Superior temporal gyrus (tissue), 1 donor: ENCODE measurements around the gene SNRNP35.
A peak's percentile ranks its signal among the peaks of the same experiment; 100 is the strongest.
"Not testable (repeated sequence)": the region's sequence is repeated elsewhere in the genome, so short reads cannot be mapped to it uniquely, and the experiment has no call there.

Experiments used
- DNase-seq: peaks from one replicate; pipeline ENCODE4 v3.0.0-alpha.2; 2016; ENCODE audit errors: extremely low spot score

SNRNP35 gene, protein sequence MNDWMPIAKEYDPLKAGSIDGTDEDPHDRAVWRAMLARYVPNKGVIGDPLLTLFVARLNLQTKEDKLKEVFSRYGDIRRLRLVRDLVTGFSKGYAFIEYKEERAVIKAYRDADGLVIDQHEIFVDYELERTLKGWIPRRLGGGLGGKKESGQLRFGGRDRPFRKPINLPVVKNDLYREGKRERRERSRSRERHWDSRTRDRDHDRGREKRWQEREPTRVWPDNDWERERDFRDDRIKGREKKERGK

DNA sequence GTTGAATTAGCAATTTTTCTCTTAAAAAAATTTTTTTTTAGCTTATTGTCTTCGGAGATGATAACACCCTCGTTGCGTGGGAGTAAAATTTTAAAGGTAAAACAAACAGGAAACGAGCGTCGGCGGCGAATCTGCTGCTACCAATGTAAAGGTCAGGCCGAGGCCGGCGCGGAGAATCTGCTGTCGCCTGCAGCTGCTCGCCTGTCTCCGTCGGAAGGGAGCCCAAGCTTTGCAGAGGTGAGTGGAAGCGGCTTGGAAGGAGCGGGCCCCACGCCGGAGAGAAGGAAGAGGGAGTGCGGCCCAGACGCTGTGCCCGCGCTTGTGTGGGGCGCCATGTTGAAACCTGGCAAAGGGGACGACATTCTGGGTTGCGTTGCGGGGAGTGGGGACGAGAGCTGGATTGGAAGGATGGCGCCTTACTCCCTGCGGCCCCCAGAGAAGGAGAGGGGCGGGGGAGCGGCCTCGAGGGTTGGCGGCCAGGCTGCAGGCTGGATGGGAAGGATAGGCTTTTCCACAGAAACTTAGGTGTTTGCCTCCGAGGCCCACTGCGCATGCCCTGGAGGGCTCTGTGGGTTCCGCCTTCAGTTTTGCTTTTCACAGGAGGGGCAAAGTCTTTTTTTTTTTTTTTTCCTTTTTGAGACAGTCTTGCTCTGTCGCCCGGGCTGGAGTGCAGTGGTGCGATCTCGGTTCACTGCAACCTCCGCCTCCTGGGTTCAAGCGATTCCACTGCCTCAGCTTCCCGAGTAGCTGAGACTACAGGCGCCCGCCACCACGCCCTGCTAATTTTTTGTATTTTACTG, at the start of gene SNRNP35:
Gene SNRNP35, plus strand, starts transcription at position 160 of the 800 bp plus-strand sequence. CDS start 7,402 bp downstream, outside the sequence.
- peak; percentile 89 for DNase-seq

DNA sequence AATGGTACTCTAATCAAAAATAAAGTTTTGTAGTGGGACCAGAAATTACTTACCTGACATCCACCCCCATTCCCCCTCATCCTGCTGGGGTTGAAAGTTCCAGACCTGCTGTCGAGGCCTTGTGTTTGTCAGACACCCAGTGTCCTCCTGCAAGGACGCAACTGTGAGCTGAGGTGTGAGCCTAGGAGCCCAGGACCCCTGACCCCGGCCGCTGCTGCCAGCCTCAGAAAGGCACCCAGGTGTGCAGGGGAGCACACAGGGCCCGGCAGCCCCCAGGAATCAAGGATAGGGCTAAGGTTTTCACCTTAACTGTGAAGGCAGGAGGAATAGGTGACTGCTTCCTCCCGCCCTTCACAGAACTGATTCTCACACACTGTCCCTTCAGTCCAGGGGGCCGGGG, 49.3 kb upstream of the SNRNP35 start:
- not testable (repeated sequence) for DNase-seq

DNA sequence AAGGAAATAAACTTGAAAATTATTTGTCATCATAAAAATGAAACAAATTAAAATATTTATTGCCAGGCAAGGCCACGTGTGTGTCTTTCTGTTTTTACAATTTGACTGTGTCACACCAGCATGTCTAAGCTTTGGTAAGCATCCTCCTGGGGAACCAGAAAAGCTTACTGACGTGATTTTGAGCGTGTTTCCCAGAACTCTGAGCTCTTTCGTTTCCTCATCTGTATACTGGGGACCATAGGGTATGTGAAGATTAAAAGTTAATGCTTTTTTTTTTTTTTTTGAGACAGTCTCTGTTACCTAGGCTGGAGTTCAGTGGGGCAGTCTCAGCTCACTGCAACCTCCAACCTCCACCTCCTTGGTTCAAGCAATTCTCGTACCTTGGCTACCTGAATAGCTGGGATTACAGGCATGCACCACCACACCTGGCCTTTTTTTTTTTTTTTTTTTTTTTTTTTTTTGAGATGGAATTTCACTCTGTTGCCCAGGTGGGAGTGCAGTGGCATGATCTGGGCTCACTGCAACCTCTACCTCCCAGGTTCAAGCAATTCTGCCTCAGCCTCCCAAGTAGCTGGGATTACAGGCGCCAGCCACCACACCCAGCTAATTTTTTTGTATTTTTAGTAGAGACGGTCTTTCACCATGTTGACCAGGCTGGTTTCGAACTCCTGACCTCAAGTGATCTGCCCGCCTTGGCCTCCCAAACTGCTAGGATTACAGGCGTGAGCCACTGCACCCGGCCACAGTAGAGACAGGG, 48.5 kb upstream of the SNRNP35 start:
- DNase-seq: not testable (repeated sequence)

DNA sequence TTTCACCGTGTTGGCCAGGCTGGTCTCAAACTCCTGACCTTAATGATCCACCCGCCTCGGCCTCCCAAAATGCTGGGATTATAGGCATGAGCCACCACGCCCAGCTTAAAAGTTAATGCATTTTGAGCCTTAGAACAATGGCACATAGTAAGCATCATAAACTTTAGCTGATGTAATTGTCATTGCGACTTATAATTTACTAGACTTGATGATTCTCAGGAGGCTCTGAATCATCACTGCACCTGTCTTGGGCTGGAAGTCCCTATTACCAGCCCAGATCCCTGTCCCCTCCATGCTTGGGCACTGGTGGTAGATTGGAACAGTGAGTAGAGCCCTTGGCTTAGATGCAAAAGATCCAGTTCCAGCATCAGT, 47.9 kb upstream of the SNRNP35 start:
- no peak for DNase-seq

DNA sequence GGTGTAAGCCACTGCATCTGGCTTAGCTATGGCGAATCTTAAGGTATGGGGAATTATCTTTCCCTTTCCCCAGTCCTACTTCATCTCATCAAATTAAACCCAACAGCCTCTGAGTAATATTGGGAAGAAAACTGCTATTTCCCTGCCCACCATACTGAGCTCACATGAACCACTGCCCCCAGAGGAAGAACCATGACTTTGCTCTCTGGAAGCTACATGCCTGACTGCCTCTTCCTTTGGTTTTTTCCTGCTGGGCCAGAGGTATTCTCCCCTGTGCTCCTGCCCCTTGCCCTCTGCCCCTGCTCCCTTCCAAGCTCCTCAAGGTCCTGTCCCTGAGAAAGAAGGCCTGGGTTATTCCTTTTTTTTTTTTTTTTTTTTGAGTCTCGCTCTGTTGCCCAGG, 36.6 kb upstream of the SNRNP35 start:
- DNase-seq: no peak

DNA sequence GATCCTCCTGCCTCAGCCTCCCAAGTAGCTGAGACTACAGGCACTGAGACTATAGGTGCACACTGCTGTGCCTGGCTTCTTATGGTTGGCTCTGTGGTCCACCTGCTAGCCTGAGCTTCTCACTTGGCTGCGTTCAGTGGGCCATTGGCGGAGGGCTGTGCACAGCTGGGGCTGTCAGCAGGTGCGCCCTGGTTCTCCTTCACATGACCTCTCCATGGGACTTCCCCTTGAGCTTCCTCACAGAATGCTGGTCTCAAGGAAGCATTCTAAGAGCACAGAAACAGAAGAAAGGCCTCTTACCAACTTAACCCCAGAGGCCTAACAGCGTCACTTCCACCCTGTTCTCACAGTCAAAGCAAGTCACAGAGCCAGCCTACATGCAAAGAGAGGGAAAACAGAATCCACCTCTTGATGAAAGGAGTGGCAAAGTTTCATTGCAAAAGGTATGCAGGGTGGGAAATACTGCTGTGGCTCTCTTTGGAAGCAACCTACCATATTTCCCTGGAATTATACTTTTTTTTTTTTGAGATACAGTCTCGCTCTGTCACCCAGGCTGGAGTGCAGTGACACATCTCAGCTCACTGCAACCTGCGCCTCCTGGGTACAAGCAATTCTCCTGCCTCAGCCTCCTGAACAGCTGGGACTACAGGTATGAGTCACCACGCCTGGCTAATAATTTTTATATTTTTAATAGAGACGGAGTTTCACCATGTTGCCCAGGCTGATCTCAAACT, 30.7 kb upstream of the SNRNP35 start:
- DNase-seq: no peak

DNA sequence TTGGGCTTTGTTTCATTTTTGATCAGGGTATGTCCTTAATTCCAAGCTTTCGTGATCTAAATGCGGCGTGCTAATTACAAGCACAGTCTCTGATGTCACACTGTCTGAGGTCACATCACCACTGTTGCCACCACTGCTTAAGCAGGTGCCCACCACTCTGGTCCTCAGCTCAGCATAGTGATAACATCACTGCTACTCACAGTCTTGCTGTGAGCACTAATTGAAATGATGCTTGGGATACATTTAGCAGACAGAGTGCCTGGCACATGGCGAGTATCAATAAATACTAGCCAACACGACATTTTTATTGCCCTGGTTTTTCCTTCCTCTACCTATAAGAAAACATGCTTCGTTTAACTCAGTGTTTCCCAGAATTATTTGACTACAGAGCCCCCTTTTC, 29.3 kb upstream of the SNRNP35 start:
- no peak for DNase-seq

DNA sequence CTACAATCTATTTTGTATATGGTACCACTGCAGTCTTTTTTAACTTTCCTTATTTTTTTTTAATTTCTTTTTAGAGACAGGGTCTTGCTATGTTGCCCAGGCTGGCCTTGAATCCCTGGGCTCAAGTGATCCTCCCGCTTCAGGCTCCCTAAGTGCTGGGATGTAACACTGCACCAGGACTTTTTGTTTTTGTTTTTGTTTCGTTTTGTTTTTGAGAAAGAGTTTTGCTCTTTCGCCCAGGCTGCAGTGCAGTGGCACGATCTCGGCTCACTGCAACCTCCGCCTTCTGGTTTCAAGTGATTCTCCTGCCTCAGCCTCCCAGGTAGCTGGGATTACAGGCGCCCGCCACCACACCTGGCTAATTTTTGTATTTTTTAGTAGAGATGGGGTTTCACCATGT, 28.8 kb upstream of the SNRNP35 start:
- DNase-seq: not testable (repeated sequence)

DNA sequence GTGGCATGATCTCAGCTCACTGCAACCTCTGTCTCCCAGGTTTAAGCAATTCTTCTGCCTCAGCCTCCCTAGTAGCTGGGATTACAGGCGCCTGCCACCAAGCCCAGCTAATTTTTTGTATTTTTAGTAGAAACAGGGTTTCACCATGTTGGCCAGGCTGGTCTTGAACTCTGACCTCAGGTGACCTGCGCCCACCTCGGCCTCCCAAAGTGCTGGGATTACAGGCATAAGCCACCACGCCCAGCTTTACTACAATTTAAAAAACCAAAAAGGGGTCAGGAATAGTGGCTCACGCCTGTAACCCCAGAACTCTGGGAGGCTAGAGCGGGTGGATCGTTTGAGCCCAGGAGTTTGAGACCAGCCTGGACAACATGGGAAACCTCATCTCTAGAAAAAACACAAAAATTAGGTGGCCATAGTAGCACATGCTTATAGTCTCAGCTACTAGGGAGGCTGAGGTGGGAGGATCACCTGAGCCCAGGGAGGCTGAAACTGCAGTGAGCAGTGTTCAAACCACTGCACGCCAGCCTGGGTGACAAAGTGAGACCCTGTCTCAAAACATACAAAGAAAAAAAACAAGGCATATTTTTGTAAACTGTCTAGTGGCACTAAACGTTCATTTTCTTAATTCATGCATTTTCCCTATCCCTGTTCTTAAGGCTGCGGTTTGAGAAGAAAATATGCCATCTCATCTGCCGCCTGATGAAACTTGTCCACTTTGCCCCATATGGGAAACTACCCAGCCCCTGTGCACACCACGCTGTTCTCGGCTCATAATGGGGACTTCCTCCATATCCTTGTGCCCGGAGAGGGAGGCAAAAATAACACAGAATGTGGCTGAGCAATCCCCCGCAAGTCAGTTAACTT, 25.8 kb upstream of the SNRNP35 start:
- not testable (repeated sequence) for DNase-seq

DNA sequence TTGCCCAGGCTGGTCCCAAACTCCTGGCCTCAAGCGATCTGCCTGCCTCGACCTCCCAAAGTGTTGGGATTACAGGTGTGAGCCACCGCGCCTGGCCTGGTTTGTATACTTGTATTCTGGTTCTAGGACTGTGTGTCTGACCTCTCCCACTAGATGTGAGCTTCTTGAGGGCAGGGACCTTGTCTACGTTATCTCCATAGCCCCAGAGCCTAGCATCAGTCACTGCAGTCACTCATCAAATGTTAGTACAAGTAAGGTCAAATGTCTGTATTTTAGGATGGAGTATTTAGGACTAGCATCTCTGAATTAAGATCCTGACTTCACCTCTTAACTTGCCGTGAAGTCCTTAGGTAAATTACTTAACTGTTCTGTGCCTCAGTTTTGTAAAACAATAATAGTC, 24.3 kb upstream of the SNRNP35 start:
- DNase-seq: no peak

DNA sequence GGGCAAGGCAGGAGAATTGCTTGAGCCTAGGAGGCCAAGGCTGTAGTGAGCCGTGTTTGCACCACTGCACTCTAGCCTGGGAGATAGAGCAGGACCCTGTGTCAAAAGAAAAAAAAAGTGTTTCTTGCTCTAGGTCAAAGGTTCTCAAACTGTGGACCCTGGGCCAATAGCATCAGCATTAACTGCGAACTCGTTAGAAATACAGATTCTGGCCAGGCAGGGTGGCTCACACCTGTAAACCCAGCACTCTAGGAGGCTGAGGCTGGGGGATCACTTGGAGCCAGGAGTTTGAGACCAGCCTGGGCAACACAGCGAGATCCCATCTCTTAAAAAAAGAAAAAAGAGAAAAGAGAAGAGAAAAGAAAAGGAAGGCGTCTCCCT, 22.3 kb upstream of the SNRNP35 start:
- no peak for DNase-seq

DNA sequence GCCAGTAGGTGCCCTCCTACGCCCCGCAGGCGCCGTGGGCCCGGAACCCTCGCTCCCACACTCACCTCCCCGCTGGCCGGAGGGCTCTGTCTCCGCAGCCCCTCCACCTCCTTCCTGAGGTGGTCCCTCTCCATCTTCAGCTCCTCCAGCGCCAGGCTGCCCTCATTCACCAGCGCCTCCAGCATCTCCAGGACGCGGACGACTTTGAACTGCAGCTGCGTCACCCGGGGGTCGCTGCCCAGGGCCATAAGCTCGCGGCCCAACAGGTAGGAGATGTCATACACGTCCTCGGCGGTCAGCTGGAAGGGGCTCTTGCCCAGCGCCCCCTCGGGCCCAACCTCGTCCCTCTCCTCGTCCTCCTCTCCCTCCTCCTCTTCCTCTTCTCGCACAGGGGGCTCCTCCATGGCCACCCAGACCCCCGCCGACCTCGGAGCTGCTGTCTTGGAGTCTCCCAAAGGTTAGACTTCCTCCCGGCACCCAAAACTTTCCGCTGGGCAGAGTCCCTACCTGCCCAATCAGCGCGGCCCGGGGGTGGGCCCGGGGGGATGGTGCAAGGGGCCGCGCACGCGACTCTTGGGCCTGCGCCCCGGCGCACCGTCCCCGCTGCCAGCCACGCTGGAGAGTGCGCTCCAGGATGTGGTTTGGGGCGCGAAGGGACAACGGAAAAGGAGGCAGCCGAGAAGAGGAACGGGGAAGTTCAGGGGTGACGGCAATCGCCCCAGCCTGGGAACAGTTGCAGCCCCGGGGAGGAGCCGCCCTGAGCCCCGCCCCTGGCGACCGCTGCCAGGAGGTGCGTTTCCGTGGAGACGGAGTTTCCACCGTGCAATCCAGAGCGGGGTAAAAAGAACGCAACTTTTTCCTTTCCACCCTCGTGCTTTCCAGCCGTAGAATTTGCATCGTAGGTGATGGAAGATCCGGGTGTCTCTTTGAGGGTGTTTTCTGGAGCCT, 21.6 kb upstream of the SNRNP35 start, which contains the start of gene RILPL2:
Gene RILPL2, minus strand, starts transcription at position 668 of the 948 bp plus-strand sequence. Its CDS starts 264 bp downstream, at position 404.
- DNase-seq: peak; percentile 65

DNA sequence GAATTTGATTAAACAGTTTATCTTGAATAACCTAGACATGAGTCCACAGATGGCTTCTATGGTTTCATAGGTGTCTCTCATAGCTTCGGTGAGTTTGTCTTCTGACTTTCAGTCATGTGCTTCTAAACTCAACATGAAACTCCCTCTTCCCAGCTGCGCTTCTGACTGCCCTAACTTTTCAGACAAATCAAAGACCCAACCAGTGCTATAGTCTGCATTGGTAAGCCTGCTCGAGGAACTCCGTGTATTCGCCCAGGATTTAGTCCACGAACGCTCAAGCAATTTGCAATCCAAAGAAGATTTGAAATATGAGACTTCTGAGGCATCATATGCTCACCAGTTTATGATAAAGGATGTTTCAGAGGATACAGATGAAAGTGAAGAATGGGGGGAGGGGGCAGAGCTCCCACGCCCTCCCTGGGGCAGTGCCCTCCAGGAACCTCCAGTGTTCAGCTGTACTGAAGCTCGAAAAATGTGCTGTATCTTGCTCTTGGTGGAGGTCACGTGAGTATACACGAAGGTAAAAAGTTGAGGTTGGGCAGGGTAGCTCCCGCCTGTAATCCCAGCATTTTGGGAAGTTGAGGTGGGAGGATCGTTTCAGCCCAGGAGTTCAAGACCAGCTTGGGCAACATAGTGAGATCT, 16.3 kb upstream of the SNRNP35 start:
- no peak for DNase-seq

DNA sequence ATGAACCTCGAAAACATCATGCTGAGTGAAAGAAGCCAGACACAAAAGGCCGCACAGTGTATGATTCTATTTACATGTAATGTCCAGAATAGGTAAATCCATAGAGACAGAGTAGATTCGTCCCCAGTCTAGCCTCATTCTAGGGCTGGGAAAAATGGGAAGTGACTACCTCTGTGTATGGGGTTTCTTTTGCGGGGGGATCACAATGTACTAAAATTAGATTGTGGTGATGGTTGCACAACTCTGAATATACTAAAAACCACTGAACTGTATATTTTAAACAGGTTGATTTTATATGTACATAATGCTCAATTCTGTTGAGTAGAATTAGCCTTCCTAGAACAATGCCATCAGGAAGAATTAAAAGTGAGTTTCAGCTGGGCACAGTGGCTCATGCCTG, 15.2 kb upstream of the SNRNP35 start:
- DNase-seq: no peak

DNA sequence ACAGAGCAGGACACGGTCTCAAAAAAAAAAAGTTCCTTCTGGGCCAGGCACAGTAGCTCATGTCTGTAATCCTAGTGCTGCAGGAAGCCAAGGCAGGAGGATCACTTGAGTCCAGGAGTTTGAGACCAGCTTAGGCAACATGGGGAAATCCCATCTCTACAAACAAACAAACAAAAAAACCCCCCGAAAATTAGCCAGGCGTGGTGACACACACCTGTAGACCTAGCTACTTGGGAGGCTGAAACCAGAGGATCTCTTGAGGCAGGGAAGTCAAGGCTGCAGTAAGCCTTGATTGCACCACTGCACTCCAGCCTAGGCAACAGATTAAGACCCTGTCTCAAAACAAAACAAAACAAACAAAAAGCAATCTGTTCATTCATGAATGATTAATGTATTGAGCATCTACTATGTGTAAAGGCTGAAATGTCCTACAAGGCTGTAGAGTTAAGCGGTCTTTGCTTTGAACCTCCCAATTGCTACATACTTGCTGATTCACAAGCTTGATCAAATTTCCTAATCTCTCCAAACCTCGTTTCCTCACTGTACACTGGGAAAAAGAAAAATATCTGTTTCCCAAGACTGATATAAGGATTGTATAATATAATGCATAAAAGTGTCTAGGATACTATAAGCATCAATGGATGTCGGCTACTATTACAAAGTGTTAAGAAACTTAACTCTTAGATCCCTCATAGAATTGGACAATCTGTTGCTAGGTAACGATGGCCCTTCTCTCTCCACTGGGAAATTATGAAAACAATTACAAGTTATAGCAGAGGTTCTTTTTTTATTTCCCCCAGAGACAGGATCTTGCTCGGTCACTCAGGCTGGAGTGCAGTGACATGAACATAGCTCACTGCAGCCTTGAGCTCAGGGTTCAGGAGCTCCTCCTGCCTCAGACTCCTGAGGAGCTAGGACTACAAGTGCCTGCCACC, 13.6 kb upstream of the SNRNP35 start:
- no peak for DNase-seq

DNA sequence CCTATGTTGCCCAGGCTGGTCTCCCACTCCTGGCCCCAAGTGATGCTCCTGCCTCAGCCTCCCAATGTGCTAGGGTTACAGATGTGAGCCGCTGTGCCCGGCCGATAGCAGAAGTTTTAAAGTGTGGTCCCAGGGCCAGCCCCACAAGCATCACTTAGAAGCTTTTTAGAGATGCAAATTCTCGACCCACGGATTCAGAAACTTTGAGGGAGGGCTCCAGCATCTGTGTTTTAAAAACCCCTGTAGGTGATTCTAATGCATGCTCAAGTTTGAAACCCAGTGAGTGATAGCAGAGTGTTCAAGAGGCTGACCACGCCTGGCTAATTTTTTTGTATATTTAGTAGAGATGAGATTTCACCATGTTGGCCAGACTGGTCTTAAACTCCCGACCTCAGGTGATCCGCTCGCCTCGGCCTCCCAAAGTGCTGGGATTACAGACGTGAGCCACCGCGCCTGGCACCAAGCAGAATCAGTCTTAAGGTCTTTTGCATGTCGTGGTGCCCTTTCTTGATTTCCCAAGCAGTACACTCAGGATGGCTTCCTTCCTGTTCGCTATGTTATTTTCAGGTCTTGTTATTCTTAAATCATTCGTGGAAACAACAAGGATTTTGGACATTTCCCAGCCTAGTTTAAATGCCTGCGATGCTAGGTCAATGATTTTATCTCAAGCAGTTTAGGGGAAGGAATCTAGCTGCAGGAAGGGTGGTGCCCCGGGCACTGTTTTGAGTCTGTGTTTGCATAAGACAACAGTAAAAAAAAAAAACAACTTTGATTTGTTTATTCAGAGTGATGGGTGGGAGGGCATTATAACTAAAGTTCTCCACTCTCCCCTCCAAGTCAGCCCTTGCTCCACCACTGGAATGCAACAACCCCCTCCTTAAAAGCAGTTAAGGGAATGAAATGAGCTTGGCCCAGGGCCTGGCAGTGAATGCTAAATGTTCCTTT, 12.3 kb upstream of the SNRNP35 start:
- DNase-seq: no peak

DNA sequence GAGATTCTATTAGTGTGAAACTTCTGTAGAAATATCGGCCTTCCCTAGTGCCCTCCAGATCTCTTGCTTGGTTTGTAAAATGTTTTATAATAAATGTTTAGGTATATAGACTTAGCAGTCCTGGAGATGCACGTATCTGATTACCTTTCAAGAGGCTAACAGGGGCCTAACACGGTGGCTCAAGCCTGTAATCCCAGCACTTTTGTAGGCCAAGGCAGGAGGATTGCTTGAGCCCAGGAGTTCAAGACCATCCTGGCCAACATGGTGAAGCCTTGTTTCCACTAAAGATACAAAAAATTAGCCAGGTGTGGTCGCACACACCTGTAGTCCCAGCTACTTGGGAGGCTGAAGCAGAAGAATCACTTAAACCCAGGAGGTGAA, 11.6 kb upstream of the SNRNP35 start:
- no peak for DNase-seq
